H1 (cell line): Measurements from ENCODE around the gene ELP4. TPM values are rescaled to one million over a fixed set of nuclear protein-coding genes. Genes with fewer than 3 reads are reported as not detected.

Source experiments
- CHD7 ChIP-seq: fragments of 300-600 bp; sonication (generic); IDR thresholded peaks from 2 replicates; pipeline ENCODE4 v1.7.1; 2012; ENCODE audit warnings: low read length, moderate library complexity, mild to moderate bottlenecking, inconsistent platforms; ENCODE audit not compliant: insufficient replicate concordance
- polyA plus RNA-seq, 7 experiments: library from polyadenylated mRNA; depleted of rRNA in 3 of 7; stranded (reverse) in 5 of 7; unstranded in 2 of 7; fragments of >200 nt in 5 of 7; fragments of 200-250 nt in 2 of 7; gene quantifications; 1 replicate in 5 of 7; 2 replicates in 1 of 7; 4 replicates in 1 of 7; pipeline versions ENCODE4 v1.2.1 to v1.2.3, GENCODE V29; 2011 to 2013; ENCODE audit warnings: missing spikeins in 2 of 7, mixed read lengths in 2 of 7
- total RNA-seq: library from RNA; stranded (reverse); fragmentation: NEBNext Ultra II Directional; extraction: Animal tissue kit (Norgen Biotek cat#: 25700); gene quantifications from 2 replicates; pipeline ENCODE4 v1.2.1, GENCODE V29; 2021

The ELP4 gene
- total and polyA plus RNA-seq, 2 of the 8 experiments (the other 6 are each of a cell fraction or from before 2014, with no cell fraction given): 14.0 to 18.6 TPM

- peak; percentile 66 for TF ChIP-seq CHD7
- TF ChIP-seq, all 59 proteins: peak for 2
Observed at GRCh38 chr11:31601635-31602282, 92.2 kb downstream of the ELP4 start (continued).
